Left lung (tissue), 10 donors: ENCODE results near the gene ULK4. TPM values are rescaled to one million over a fixed set of nuclear protein-coding genes. Genes with fewer than 3 reads are reported as not detected.

Experiments used
- ATAC-seq: fragments of 200-7000 bp; cut with Tn5 transposase; one replicate; pipeline ENCODE4 v1.9.1; 2020; ENCODE audit warnings: moderate library complexity
- DNase-seq, 4 donors: peaks; one replicate each; pipeline ENCODE4 v3.0.0-alpha.2; 2013 to 2020
- H3K27ac ChIP-seq, 2 donors: fragments of 200-600 bp; sonication (generic) in 1 of 2; one replicate each; pipeline versions ENCODE4 v1.5.0 to v1.8.0; 2020 to 2021
- H3K27me3 ChIP-seq, 2 donors: fragments of 200-600 bp; sonication (generic) in 1 of 2; one replicate each; pipeline versions ENCODE4 v1.5.0 to v1.8.0; 2020 to 2021
- H3K36me3 ChIP-seq, 2 donors: fragments of 200-600 bp; sonication (generic) in 1 of 2; one replicate each; pipeline versions ENCODE4 v1.5.0 to v1.8.0; 2020 to 2021
- H3K4me1 ChIP-seq, 2 donors: fragments of 200-600 bp; one replicate each; pipeline ENCODE4 v1.8.0; 2021
- H3K4me3 ChIP-seq, 2 donors: fragments of 200-600 bp; sonication (generic) in 1 of 2; one replicate each; pipeline versions ENCODE4 v1.5.0 to v1.8.0; 2020 to 2021; ENCODE audit warnings: mild to moderate bottlenecking in 1 of 2
- H3K9me3 ChIP-seq, 2 donors: fragments of 200-600 bp; sonication (generic) in 1 of 2; one replicate each; pipeline versions ENCODE4 v1.5.0 to v1.8.0; 2020 to 2021
- CTCF ChIP-seq, 2 donors: fragments of 200-600 bp; sonication (generic) in 1 of 2; IDR thresholded peaks; one replicate each; pipeline versions ENCODE4 v1.5.0 to v1.8.0; 2021; ENCODE audit warnings: antibody characterized with exemption in 2 of 2
- intact Hi-C, 2 donors: fragments of 100-400 bp; cut with DNase I; formaldehyde crosslinking; loops; one replicate each; pipeline versions ENCODE4 v1.11.2 to v1.14.2; 2022
- polyA plus RNA-seq, 6 donors: library from polyadenylated mRNA; unstranded; fragments of 120-200 nt; gene quantifications; one replicate each; pipeline ENCODE4 v1.2.1, GENCODE V29; 2013; ENCODE audit not compliant: insufficient read length in 6 of 6
- total RNA-seq, 2 donors: library from RNA; stranded (reverse); fragmentation: NEBNext Ultra II Directional; extraction: Animal tissue kit (Norgen Biotek cat#: 25700); gene quantifications; one replicate each; pipeline ENCODE4 v1.2.1, GENCODE V29; 2021
- donor health status: DM: no; HTN: yes; CAD: no.
- donor health status: DM: no; HTN: no; CAD: no.

The ULK4 gene
- total and polyA plus RNA-seq, 8 donors, result 3.9 to 12.1 (median 5.6) TPM

- ATAC-seq (no peak), DNase-seq (no peak)
- H3K36me3 ChIP-seq, result no peaks in the 10 kb centered on the region
- no peaks in the 10 kb centered on the region for H3K27me3 ChIP-seq
- H3K9me3 ChIP-seq, result no peaks in the 10 kb centered on the region
- H3K4me3 ChIP-seq, result no peak overlapping the region
- no peak overlapping the region for H3K27ac ChIP-seq
- intact Hi-C loops, result no loop called here
- no peak for TF ChIP-seq CTCF (IDR thresholded peaks at IDR 0.05)
- H3K4me1 ChIP-seq, result peaks cover 0 to 6% of the 10 kb centered on the region in 2 donors
Measured at GRCh38 chr3:41936384-41936783, 25.5 kb downstream of the ULK4 start.

- DNase-seq (peak in 2 of 4 donors; percentile 38 to 45), ATAC-seq (peak; percentile 72)
- H3K27me3 ChIP-seq, result no peaks in the 10 kb centered on the region
- intact Hi-C loops, result no loop called here
- peaks cover 0 to 6% of the 10 kb centered on the region in 2 donors for H3K4me1 ChIP-seq
- no peak overlapping the region for H3K4me3 ChIP-seq
- H3K9me3 ChIP-seq, result no peaks in the 10 kb centered on the region
- no peak for TF ChIP-seq CTCF (IDR thresholded peaks at IDR 0.05)
- H3K27ac ChIP-seq, result peak overlapping the region in 1 of 2 donors; percentile 28
- H3K36me3 ChIP-seq, result no peaks in the 10 kb centered on the region
Measured at GRCh38 chr3:41933154-41933676, 28.7 kb downstream of the ULK4 start.

- H3K27ac ChIP-seq, result no peak overlapping the region
- TF ChIP-seq CTCF (IDR thresholded peaks at IDR 0.05), result no peak
- no peaks in the 10 kb centered on the region for H3K9me3 ChIP-seq
- no peak overlapping the region for H3K4me3 ChIP-seq
- H3K36me3 ChIP-seq, result no peaks in the 10 kb centered on the region
- ATAC-seq, result peak; percentile 47
- H3K4me1 ChIP-seq, result peaks cover 0 to 6% of the 10 kb centered on the region in 2 donors
- intact Hi-C loops, result no loop called here
- H3K27me3 ChIP-seq, result no peaks in the 10 kb centered on the region
- DNase-seq, result no peak
Measured at GRCh38 chr3:41932464-41932863, 29.4 kb downstream of the ULK4 start.

- no peak for ATAC-seq
- intact Hi-C loops, result no loop called here
- Histone ChIP-seq H3K4me3 (no peak overlapping the region), H3K27me3 (no peaks in the 10 kb centered on the region), H3K36me3 (peaks cover 0 to 7% of the 10 kb centered on the region in 2 donors), H3K9me3 (no peaks in the 10 kb centered on the region), H3K4me1 (no peaks in the 10 kb centered on the region), H3K27ac (no peak overlapping the region)
- DNase-seq, result no peak
- no peak for TF ChIP-seq CTCF (IDR thresholded peaks at IDR 0.05)
Measured at GRCh38 chr3:41920406-41920965, 41.4 kb downstream of the ULK4 start.

- intact Hi-C loops, result no loop called here
- TF ChIP-seq CTCF (IDR thresholded peaks at IDR 0.05), result no peak
- no peak for ATAC-seq
Measured at GRCh38 chr3:41915353-41915752, 46.5 kb downstream of the ULK4 start.

More at GRCh38 chr3:41915353-41915752, 46.5 kb downstream of the ULK4 start:
- H3K4me3 ChIP-seq, result no peak overlapping the region
- DNase-seq, result no peak
- H3K36me3 ChIP-seq, result peaks cover 0 to 11% of the 10 kb centered on the region in 2 donors
- no peaks in the 10 kb centered on the region for H3K27me3 ChIP-seq
- no peaks in the 10 kb centered on the region for H3K4me1 ChIP-seq
- no peaks in the 10 kb centered on the region for H3K9me3 ChIP-seq
- no peak overlapping the region for H3K27ac ChIP-seq
